ENCODE results near the gene FOXE1. TPM values are rescaled to one million over a fixed set of nuclear protein-coding genes. Genes with fewer than 3 reads are reported as not detected.

FOXE1 gene
- total and polyA plus RNA-seq, 2 of the 4 experiments (the other 2 are of a cell fraction), result under 0.01 to 0.22 TPM

GRCh38 chr9:97811533-97812246 is 41.3 kb upstream of the FOXE1 start:
- no peaks in the 10 kb centered on the region for H3K9me1 ChIP-seq (ENCODE audit: insufficient read depth, low read length)
- no peak overlapping the region for H3K9ac ChIP-seq (ENCODE audit: low read depth, low read length)
- in situ Hi-C loops (cut with MboI; ENCODE audit: low sequenced_read_pairs) (no loop called here), dilution Hi-C loops (cut with HindIII; ENCODE audit: low sequenced_read_pairs, unreplicated experiment) (no loop called here), intact Hi-C loops (cut with micrococcal nuclease) (no loop called here)
- H3K9me3 ChIP-seq (ENCODE audit: control insufficient read depth, insufficient read depth, low read length), result 0 out of 2 replicates have a peak, but pooled peaks cover 3% of the 10 kb centered on the region
- H3K56ac ChIP-seq (ENCODE audit: extremely low read depth, insufficient read depth, low read length), result no peak overlapping the region
- no peak overlapping the region for H2AK5ac ChIP-seq (ENCODE audit: low read depth, low read length)
- WGBS, 2 experiments (ENCODE audit: extremely low coverage in 2 of 2, insufficient read length in 1 of 2), result no CpG with 5 or more reads among the region's 7 CpGs
- TF ChIP-seq, protein P1, sequence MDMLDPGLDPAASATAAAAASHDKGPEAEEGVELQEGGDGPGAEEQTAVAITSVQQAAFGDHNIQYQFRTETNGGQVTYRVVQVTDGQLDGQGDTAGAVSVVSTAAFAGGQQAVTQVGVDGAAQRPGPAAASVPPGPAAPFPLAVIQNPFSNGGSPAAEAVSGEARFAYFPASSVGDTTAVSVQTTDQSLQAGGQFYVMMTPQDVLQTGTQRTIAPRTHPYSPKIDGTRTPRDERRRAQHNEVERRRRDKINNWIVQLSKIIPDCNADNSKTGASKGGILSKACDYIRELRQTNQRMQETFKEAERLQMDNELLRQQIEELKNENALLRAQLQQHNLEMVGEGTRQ (IDR thresholded peaks at IDR 0.05; ENCODE audit: low read depth, low read length), result no peak
- no peak for TF ChIP-seq MAZ (IDR thresholded peaks at IDR 0.05; ENCODE audit: borderline replicate concordance, low read depth, low read length)
- TF ChIP-seq RFX5 (IDR thresholded peaks at IDR 0.05; ENCODE audit: low read depth, low read length), result no peak
- TF ChIP-seq FOS (IDR thresholded peaks at IDR 0.05; ENCODE audit: low read depth, low read length), result 0 out of 2 replicates have a peak, but pooled peaks have one; percentile 25
- TF ChIP-seq SMC3 (IDR thresholded peaks at IDR 0.05; ENCODE audit: low read depth, low read length), result no peak
- H2BK5ac ChIP-seq (ENCODE audit: low read depth, low read length, poor library complexity, severe bottlenecking), result no peak overlapping the region
- no peak overlapping the region for H3K4ac ChIP-seq (ENCODE audit: low read depth, low read length)
- ChIA-PET POLR2A (ENCODE audit: unreplicated experiment) (no interaction called here), CTCF (no interaction called here)
- H3K27me3 ChIP-seq (ENCODE audit: control insufficient read depth, insufficient read depth, low read length), result peaks cover 21% of the 10 kb centered on the region
- ATAC-seq (ENCODE audit: low read depth) (no peak; the same call in 1 of the 2 replicates), DNase-seq (peak; percentile 63)
- no peaks in the 10 kb centered on the region for H3K36me3 ChIP-seq (ENCODE audit: control insufficient read depth, insufficient read depth, low read length)
- H4K8ac ChIP-seq (ENCODE audit: low read depth in 2 of 2, low read length in 2 of 2), result no peak overlapping the region
- H3K79me1 ChIP-seq (ENCODE audit: low read depth in 1 of 2, low read length in 2 of 2), result no peaks in the 10 kb centered on the region
- H3K18ac ChIP-seq (ENCODE audit: low read depth, low read length), result no peak overlapping the region
- no peak overlapping the region for H3K23ac ChIP-seq (ENCODE audit: low read depth, low read length)
- H4K5ac ChIP-seq (ENCODE audit: low read depth, low read length), result no peak overlapping the region
- H4K91ac ChIP-seq (ENCODE audit: insufficient read depth, low read depth, low read length), result no peak overlapping the region
- H3K4me1 ChIP-seq (ENCODE audit: control insufficient read depth, insufficient read depth, low read length), result no peaks in the 10 kb centered on the region
- H4K20me1 ChIP-seq (ENCODE audit: insufficient read depth, low read length), result no peaks in the 10 kb centered on the region
- no peak overlapping the region for H2AFZ ChIP-seq (replicated peaks; ENCODE audit: low read length, poor library complexity)
- H3K4me2 ChIP-seq (ENCODE audit: low read depth, low read length), result no peak overlapping the region
- no peak overlapping the region for H3K14ac ChIP-seq (replicated peaks; ENCODE audit: low read depth, low read length)
- H2BK15ac ChIP-seq (ENCODE audit: low read depth, low read length), result no peak overlapping the region
- no TSS peak for BruUV-seq (replicated peaks)
- H3K27ac ChIP-seq (ENCODE audit: insufficient read depth, low read length), result no peak overlapping the region
- no peak overlapping the region for H2AK9ac ChIP-seq (replicated peaks; ENCODE audit: low read depth, low read length, poor library complexity)
- H2BK120ac ChIP-seq (ENCODE audit: low read depth, low read length), result no peak overlapping the region
- H3K4me3 ChIP-seq (ENCODE audit: insufficient read depth, low read depth, low read length), result no peak overlapping the region
- H2BK20ac ChIP-seq (ENCODE audit: low read depth, low read length), result no peak overlapping the region
